LNCAP (cell line): ENCODE results near the gene LRP10.

Experiments
- TF ChIP-seq, protein P1 (sequence below): fragments of 450-650 bp; IDR thresholded peaks from 2 replicates; pipeline ENCODE4 v1.5.1; 2017; ENCODE audit warnings: mild to moderate bottlenecking

LRP10 gene

DNA sequence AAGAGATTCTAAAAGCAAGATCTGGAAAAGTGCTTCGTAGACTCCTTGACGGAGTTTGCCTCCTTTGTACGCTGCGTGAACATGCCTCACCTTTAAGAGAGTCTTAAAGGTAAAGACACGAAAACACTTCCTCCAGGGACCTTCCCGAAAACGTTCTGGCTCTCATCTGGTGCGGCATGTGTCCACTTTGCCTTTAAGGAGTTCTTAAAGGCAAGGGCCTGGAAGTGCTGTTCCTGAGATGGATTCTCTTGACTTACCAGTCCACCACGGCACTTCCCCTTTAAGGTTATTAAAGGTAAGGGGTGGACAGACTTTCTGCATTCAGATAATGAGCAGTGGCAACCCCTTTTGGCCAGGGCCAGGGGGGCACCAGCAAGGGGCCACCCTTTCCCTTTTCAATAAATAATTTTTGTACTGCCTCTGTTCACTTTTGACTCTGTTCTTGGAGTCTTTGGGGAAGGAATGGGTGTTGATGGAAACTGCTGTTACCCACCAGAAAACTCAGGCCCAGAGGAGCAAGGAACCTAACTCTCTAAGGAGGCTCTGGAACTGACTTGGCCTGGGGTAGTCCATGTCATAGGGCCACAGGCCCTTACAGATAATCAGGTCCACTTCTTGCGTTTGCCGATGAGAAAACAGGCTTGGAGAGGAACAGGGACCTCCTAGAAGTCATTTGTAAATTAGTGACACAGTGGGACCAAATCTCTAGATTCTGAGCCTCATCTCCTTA is 15.9 kb downstream of the LRP10 start:
- TF ChIP-seq, protein P1, sequence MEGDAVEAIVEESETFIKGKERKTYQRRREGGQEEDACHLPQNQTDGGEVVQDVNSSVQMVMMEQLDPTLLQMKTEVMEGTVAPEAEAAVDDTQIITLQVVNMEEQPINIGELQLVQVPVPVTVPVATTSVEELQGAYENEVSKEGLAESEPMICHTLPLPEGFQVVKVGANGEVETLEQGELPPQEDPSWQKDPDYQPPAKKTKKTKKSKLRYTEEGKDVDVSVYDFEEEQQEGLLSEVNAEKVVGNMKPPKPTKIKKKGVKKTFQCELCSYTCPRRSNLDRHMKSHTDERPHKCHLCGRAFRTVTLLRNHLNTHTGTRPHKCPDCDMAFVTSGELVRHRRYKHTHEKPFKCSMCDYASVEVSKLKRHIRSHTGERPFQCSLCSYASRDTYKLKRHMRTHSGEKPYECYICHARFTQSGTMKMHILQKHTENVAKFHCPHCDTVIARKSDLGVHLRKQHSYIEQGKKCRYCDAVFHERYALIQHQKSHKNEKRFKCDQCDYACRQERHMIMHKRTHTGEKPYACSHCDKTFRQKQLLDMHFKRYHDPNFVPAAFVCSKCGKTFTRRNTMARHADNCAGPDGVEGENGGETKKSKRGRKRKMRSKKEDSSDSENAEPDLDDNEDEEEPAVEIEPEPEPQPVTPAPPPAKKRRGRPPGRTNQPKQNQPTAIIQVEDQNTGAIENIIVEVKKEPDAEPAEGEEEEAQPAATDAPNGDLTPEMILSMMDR = no peak

DNA sequence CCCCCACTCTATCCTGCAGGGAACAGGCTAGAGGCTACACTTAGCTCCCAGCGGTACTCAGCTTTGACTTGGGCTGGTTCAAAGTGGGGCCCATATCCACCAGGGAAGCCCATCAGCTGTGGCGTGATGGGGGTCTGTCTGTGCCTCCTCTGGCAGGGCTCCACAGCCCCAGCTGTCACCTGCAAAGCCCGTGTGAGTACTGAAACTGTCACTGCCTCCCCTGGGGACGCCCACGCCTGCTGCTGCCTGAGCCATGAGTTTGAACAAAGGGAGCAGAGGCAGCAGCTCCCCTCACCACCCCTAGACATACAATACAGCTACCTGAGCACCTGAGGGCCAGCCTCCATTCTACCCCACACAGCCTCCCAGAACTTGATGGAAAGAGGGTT is 16.4 kb downstream of the LRP10 start:
- TF ChIP-seq, protein P1 = no peak

DNA sequence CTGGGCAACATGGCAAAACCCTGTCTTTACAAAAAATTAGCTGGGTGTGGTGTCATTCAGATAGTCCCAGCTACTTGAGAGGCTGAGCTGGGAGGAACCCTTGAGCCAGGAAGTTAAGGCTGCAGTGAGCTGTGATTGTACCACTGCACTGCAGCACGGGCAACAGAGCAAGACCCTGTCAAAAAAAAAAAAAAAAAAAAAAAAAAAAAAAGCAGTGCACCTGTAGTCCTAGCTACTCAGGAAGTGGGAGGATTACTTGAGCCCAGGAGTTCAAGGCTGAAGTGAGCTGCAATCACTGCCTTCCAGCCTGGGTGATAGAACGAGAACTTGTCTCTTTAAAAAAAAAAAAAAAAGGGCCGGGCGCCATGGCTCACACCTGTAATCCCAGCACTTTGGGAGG is 17.1 kb downstream of the LRP10 start:
- TF ChIP-seq, protein P1 = no peak

DNA sequence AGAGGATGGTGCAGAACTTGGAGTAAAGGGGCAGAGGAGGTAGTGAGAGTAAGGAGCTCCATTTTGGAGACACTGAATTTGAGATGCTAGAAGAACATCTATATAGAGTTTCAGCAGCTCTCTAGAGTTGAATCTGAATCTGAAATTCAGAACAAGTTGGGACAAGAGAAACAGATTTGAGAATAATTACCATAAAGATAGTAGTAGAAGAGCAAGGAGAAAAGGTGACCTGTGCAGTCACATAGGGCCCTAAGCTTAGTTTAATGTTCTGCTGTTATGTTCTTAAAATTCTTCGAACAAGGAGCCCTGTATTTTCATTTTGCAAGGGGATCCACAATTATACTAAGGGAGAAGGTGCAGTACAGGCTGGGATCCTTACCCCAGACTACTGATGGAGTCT is 18.9 kb downstream of the LRP10 start:
- TF ChIP-seq, protein P1 = no peak

DNA sequence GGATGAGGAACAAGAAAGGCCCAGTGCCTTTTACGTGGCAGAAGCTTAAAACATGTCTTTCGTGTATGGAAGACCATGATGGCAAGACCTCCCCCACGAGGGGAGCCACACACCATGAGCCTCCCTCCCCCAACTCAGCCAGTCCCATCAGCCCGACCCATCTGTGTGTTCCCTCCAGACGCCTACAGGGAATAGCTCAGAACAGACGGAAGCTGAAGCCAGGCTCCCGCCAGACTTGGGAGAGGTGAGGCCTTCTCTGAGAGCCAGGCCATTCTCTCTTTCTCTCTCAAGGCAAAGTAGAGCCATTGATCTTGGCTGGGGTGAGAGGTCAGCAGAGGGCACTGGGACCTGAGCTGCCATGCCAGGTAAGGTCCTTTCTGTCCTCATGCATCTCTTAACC is 20.9 kb downstream of the LRP10 start:
- TF ChIP-seq, protein P1 = no peak

DNA sequence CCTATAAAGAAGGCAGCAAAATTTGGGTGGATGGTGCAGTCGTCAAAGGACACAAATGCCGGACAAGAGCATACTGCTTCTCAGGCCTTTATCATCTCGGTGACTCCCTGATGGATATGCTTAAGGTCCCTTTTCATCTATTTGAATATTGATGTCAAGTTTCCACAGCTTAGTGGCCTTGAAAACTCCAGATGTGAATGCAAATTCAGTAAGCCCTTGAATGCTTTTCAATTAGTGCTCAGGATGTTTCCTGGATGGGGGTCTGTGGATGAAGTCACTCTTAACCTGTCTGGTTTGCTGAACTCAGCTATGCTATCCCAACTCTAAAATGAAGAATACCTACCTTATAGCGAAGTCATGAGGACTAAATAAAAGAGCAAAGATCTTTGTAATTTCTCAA is 22.2 kb downstream of the LRP10 start:
- TF ChIP-seq, protein P1 = no peak

DNA sequence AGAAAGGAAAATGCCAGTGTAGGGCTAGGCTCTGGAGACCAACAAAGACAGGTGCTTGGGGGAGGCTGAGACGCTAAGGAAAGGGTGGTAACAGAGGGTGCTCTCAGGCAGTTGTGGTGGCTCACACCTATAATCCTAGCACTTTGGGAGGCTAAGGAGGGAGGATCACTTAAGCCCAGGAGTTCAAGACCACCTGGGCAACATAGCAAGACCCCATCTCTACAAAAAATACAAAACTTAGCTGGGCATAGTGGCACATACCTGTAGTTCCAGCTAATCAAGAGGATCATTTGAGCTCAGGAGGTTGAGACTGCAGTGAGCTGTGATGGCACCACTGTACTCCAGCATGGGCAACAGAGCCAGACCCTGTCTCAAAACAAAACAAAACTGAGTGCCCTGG is 23.9 kb downstream of the LRP10 start:
- TF ChIP-seq, protein P1 = no peak

DNA sequence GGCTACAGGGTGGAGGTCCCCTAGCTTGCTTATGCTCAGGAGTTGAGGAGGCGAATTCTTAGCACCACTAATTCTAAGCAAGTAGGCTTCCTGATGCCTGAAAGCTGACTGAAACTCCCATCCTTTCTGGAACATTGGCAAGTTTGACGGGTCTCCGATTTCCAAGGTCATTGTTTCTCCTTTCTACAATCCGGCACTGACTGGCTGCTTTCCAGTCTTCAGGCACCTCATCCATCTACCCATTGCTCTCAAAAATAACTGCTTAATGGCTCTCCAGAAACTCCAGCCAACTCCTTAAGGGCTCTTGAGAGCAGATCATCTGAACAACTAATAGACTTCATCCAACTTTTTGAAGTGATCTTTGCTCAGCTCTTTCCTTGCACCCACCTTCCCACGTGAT is 24.8 kb downstream of the LRP10 start:
- TF ChIP-seq, protein P1 = no peak
